Smooth muscle cell (in vitro differentiated cells): ENCODE measurements around the gene DZIP3. TPM values are rescaled to one million over a fixed set of nuclear protein-coding genes. Genes with fewer than 3 reads are reported as not detected.

ENCODE experiments used
- DNase-seq: peaks from one replicate; lab custom pipeline; 2025; ENCODE audit not compliant: unreplicated experiment; lab: John Stamatoyannopoulos, UW
- H2AFZ ChIP-seq: fragments of 200-600 bp; sonication (generic); 2 replicates; pipeline ENCODE4 v1.6.0; 2016; ENCODE audit warnings: antibody characterized with exemption, low read depth, mild to moderate bottlenecking
- H3F3A ChIP-seq: fragments of 200-600 bp; sonication (generic); 2 replicates; pipeline ENCODE4 v1.6.0; 2017; ENCODE audit warnings: antibody characterized with exemption, low read depth
- H3K27ac ChIP-seq: fragments of 200-600 bp; sonication (generic); 2 replicates; pipeline ENCODE4 v1.5.1; 2016; ENCODE audit warnings: low read depth, mild to moderate bottlenecking
- H3K27me3 ChIP-seq: fragments of 200-600 bp; sonication (generic); 2 replicates; pipeline ENCODE4 v1.6.1; 2016; ENCODE audit warnings: low read depth, mild to moderate bottlenecking
- H3K36me3 ChIP-seq: fragments of 200-600 bp; sonication (generic); 2 replicates; pipeline ENCODE4 v1.5.1; 2016; ENCODE audit warnings: low read depth
- H3K4me1 ChIP-seq: fragments of 200-600 bp; sonication (generic); 2 replicates; pipeline ENCODE4 v1.5.1; 2016; ENCODE audit warnings: low read depth
- H3K4me2 ChIP-seq: fragments of 200-600 bp; sonication (generic); 2 replicates; pipeline ENCODE4 v1.6.0; 2016; ENCODE audit warnings: mild to moderate bottlenecking
- H3K4me3 ChIP-seq: fragments of 200-600 bp; sonication (generic); 2 replicates; pipeline ENCODE4 v1.5.1; 2016; ENCODE audit warnings: mild to moderate bottlenecking
- H3K79me2 ChIP-seq: fragments of 200-600 bp; sonication (generic); 2 replicates; pipeline ENCODE4 v1.6.0; 2016; ENCODE audit warnings: low read depth, mild to moderate bottlenecking
- H3K9ac ChIP-seq: fragments of 200-600 bp; sonication (generic); 2 replicates; pipeline ENCODE4 v1.6.0; 2016; ENCODE audit warnings: low read depth
- H3K9me3 ChIP-seq: fragments of 200-600 bp; sonication (generic); replicated peaks from 2 replicates; pipeline ENCODE4 v1.5.1; 2016; ENCODE audit warnings: low read depth
- H4K20me1 ChIP-seq: fragments of 200-600 bp; sonication (generic); 2 replicates; pipeline ENCODE4 v1.6.0; 2016; ENCODE audit warnings: low read depth
- WGBS: methylation state at CpG from one replicate; pipeline ENCODE4 v1.1.7; 2016; ENCODE audit warnings: low lambda C conversion rate; 5-methylcytosine and 5-hydroxymethylcytosine counted together
- polyA plus RNA-seq: library from polyadenylated mRNA; unstranded; fragments of >200 nt; fragmentation: Nextera tagmentation; extraction: Ambion mirVana; gene quantifications from 2 replicates; pipeline ENCODE4 v1.2.1, GENCODE V29; 2016
- total RNA-seq: library from RNA; depleted of rRNA; stranded (reverse); fragments of >200 nt; gene quantifications from 2 replicates; pipeline ENCODE4 v1.2.3, GENCODE V29; 2014
- TF ChIP-seq, protein P1 (sequence below): fragments of 200-600 bp; sonication (generic); IDR thresholded peaks from 2 replicates; pipeline ENCODE4 v1.5.1; 2017; ENCODE audit warnings: borderline replicate concordance, mild to moderate bottlenecking, antibody characterized with exemption; ENCODE audit not compliant: insufficient read depth, poor library complexity, severe bottlenecking

Gene DZIP3
- total and polyA plus RNA-seq, 2 experiments from 2014 or later: 6.2 to 13.8 TPM

DNA sequence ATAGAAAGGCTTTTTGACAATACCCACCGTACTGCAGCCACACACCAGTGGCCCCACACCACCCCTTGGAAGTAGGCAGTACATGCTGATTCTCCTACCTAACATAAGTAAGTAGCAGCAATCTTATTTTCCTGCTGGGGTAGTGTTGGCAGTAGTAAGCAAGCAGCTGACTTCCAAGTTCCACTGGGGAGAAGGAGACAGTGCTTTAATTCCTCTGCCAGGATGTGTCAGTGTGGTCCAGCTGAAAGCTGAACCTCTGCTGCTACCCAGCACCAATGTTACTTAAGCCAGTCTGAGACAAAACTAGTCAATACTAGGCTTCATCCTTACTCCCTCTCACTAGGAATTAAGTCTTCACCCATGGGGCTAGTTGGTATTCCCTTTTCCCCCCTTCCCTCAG is 74.7 kb downstream of the DZIP3 start:
- Histone ChIP-seq H2AFZ (no peak overlapping the region), H3K9me3 (no peaks in the 10 kb centered on the region), H3K9ac (no peak overlapping the region), H3K79me2 (no peaks in the 10 kb centered on the region), H3F3A (no peaks in the 10 kb centered on the region), H3K27me3 (no peaks in the 10 kb centered on the region), H3K36me3 (no peaks in the 10 kb centered on the region), H3K4me2 (no peak overlapping the region), H3K4me1 (no peaks in the 10 kb centered on the region), H4K20me1 (no peaks in the 10 kb centered on the region), H3K27ac (no peak overlapping the region), H3K4me3 (no peak overlapping the region)
- TF ChIP-seq, protein P1, sequence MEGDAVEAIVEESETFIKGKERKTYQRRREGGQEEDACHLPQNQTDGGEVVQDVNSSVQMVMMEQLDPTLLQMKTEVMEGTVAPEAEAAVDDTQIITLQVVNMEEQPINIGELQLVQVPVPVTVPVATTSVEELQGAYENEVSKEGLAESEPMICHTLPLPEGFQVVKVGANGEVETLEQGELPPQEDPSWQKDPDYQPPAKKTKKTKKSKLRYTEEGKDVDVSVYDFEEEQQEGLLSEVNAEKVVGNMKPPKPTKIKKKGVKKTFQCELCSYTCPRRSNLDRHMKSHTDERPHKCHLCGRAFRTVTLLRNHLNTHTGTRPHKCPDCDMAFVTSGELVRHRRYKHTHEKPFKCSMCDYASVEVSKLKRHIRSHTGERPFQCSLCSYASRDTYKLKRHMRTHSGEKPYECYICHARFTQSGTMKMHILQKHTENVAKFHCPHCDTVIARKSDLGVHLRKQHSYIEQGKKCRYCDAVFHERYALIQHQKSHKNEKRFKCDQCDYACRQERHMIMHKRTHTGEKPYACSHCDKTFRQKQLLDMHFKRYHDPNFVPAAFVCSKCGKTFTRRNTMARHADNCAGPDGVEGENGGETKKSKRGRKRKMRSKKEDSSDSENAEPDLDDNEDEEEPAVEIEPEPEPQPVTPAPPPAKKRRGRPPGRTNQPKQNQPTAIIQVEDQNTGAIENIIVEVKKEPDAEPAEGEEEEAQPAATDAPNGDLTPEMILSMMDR: no peak
- no peak for DNase-seq
- WGBS: 82% methylated on average over 1 of the region's 1 CpG

DNA sequence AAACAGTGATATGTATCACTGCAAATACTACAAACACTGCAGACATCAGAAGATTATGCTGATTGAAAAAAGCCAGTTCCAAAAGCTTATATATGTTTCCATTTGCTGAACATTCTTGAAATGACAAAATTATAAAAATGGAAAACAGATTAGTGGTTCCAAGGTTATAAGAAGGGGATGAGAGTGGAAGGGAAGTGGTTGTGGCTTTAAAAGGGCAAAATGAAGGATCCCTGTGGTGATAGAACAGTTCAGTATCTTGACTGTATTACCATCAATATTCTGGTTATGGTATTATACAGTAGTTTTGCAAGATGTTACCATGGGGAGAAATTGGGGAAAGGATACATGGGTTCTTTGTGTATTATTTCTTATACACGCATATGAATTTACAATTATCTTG is 77.8 kb downstream of the DZIP3 start:
- H4K20me1 ChIP-seq: no peaks in the 10 kb centered on the region
- H3F3A ChIP-seq: no peaks in the 10 kb centered on the region
- no peak overlapping the region for H3K4me3 ChIP-seq
- no peaks in the 10 kb centered on the region for H3K27me3 ChIP-seq
- no peaks in the 10 kb centered on the region for H3K4me1 ChIP-seq
- H3K4me2 ChIP-seq: no peak overlapping the region
- peaks cover 3% of the 10 kb centered on the region for H3K36me3 ChIP-seq
- no peaks in the 10 kb centered on the region for H3K79me2 ChIP-seq
- no peak overlapping the region for H3K27ac ChIP-seq
- H3K9me3 ChIP-seq: no peaks in the 10 kb centered on the region
- no peak overlapping the region for H3K9ac ChIP-seq
- H2AFZ ChIP-seq: no peak overlapping the region
- TF ChIP-seq, protein P1: no peak
- no peak for DNase-seq
- WGBS: 3% methylated on average over 1 of the region's 1 CpG

DNA sequence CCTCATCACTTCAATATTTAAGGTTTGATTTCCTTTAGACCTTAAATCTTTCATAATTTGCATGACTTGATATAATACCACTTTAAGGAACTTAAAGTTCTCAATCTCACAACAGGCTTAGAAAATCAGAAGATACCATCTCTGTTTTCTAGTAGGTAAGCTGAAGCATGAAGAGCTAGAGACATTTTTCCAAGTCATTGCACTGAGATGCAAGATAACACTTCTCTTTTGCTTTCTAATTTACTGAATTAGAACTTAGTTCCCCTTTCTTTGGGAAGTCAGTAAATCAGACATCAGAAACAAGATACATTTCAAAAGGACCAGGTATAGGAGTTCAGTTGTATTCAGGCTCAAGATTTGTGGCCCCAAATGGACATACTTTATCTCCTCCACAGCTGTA is 79.7 kb downstream of the DZIP3 start:
- no peaks in the 10 kb centered on the region for H3K9me3 ChIP-seq

DNA sequence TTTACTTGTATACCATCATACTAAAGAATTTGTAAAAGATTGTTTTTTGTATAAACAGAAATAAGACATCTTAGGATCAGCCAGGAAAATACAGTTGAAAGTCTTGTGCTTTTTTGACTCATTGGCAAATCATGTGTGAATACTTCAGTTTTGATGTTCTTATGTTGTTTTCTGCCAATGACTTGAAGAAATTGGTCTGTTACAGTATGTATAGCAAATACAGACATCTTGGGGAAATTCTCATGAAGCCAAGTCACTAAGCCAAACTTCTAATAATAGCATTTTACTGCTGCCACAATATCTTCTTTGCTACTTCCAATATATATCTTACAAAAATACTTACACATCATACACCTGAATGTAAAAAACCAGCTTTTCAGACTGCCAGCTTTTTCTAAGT is 83.2 kb downstream of the DZIP3 start:
- Histone ChIP-seq H2AFZ (no peak overlapping the region), H3K27me3 (no peaks in the 10 kb centered on the region), H4K20me1 (no peaks in the 10 kb centered on the region), H3K36me3 (peaks cover 3% of the 10 kb centered on the region), H3K9ac (no peak overlapping the region), H3K9me3 (no peaks in the 10 kb centered on the region), H3K27ac (no peak overlapping the region), H3K4me1 (no peaks in the 10 kb centered on the region), H3K79me2 (no peaks in the 10 kb centered on the region), H3K4me3 (no peak overlapping the region), H3F3A (no peaks in the 10 kb centered on the region), H3K4me2 (no peak overlapping the region)
- TF ChIP-seq, protein P1: no peak
- DNase-seq: no peak

More for the DNA sequence above, 79.7 kb downstream of the DZIP3 start:
- Histone ChIP-seq H3F3A (no peaks in the 10 kb centered on the region), H3K4me3 (no peak overlapping the region), H3K9ac (no peak overlapping the region), H3K27ac (no peak overlapping the region), H3K27me3 (no peaks in the 10 kb centered on the region), H3K4me1 (no peaks in the 10 kb centered on the region), H3K4me2 (no peak overlapping the region), H3K36me3 (peaks cover 3% of the 10 kb centered on the region), H3K79me2 (no peaks in the 10 kb centered on the region), H4K20me1 (no peaks in the 10 kb centered on the region), H2AFZ (no peak overlapping the region)
- DNase-seq: no peak
- TF ChIP-seq, protein P1: no peak
